Activated B cell treated with CpG ODN at 0.5 μM for 24 hours (primary cell): ENCODE measurements around the gene C9orf85. TPM values are rescaled to one million over a fixed set of nuclear protein-coding genes. Genes with fewer than 3 reads are reported as not detected.

Experiments used
- ATAC-seq: fragments of 200-7000 bp; cut with Tn5 transposase; one replicate; pipeline ENCODE4 v1.10.0; 2021; ENCODE audit warnings: low read depth, mild to moderate bottlenecking, moderate library complexity
- CTCF ChIA-PET: fragments of 350-600 bp; sonication (Branson Sonifier 250); formaldehyde crosslinking; loops from one replicate; lab custom pipeline; 2021; ENCODE audit warnings: antibody characterized with exemption; lab: Charles Lee
- POLR2A ChIA-PET: fragments of 350-600 bp; sonication (Branson Sonifier 250); formaldehyde crosslinking; loops from one replicate; lab custom pipeline; 2021; ENCODE audit warnings: antibody characterized with exemption; lab: Charles Lee
- DNase-seq: peaks from one replicate; pipeline ENCODE4 v3.0.0; 2022
- H3K27ac Mint-ChIP-seq: one replicate; pipeline ENCODE4 v1.8.0; 2020; ENCODE audit warnings: mixed read lengths
- H3K27me3 Mint-ChIP-seq: one replicate; pipeline ENCODE4 v1.8.0; 2021; ENCODE audit warnings: mixed read lengths
- H3K36me3 Mint-ChIP-seq: one replicate; pipeline ENCODE4 v1.8.0; 2021; ENCODE audit warnings: low read depth, mixed read lengths
- H3K4me1 Mint-ChIP-seq: one replicate; pipeline ENCODE4 v1.8.0; 2021; ENCODE audit warnings: mixed read lengths
- H3K4me3 Mint-ChIP-seq: one replicate; pipeline ENCODE4 v1.8.0; 2020; ENCODE audit warnings: mild to moderate bottlenecking, mixed read lengths
- H3K9me3 Mint-ChIP-seq: one replicate; pipeline ENCODE4 v1.8.0; 2020; ENCODE audit warnings: mixed read lengths
- intact Hi-C: fragments of 100-400 bp; cut with micrococcal nuclease; formaldehyde crosslinking; loops from one replicate; pipeline ENCODE4 v1.15.1; 2024
- total RNA-seq: library from RNA; stranded (reverse); gene quantifications from 2 replicates; pipeline ENCODE4 v1.2.3, GENCODE V29; 2022
- TF ChIP-seq, protein P1 (sequence below): fragments of 200-600 bp; IDR thresholded peaks from one replicate; pipeline ENCODE4 v1.8.0; 2022; ENCODE audit warnings: antibody characterized with exemption, mild to moderate bottlenecking

Gene C9orf85, protein sequence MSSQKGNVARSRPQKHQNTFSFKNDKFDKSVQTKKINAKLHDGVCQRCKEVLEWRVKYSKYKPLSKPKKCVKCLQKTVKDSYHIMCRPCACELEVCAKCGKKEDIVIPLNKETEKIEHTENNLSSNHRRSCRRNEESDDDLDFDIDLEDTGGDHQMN
- total RNA-seq = 9.5 and 9.8 TPM in 2 replicates

DNA sequence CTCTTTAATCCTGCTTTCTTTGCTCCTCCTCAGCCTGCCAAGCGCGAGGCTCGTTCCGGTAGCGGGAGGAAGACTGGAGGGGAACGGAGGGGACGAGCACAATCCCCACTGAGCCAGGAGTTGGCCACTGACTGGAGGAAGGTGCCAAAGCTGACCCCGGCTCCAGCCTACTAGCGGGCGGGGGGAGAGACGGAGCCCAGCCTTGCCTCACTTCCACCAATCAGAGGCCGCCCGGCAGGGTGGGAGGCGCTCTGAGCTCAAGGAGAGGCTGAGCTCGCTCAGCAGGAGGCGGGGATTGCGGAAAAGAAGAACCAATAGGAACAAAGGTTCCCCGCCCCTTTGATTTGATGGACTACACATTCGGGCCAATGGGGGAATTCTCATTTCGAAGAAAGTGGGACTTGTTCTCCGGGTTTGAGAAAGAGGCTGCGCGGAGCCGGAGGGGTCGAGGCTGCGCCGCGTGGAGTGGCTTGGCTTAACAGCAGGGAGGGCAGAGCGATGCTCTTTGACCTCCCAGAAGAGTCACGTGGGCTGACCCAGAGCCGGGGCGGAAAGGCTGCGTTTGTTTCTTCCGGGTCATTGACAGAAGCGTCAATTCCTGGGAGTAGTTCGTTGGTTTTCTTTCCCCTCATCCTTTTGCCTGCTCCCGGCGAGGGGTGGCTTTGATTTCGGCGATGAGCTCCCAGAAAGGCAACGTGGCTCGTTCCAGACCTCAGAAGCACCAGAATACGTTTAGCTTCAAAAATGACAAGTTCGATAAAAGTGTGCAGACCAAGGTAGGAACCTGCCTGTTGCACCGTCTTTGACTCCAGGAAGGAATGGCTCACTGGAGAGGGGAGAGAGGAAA is at the start of gene C9orf85, which contains the start of gene ABHD17B:
Gene C9orf85 (plus strand): TSS at position 579 of the 847 bp plus-strand sequence. CDS start 96 bp downstream, at position 675.
Gene ABHD17B (minus strand): TSS at position 133 of the 847 bp plus-strand sequence. CDS start 36,113 bp downstream, outside the sequence.
- ChIA-PET POLR2A (interaction anchor here (0.7 to 4.3 kb wide), 21 partner anchors 10 to 1493 kb away, joined by 3 to 38 read pairs (median 6); partner anchors contain the start of genes CEMIP2 and ZFAND5), CTCF (interaction anchor here (1.0 to 1.4 kb wide), 2 partner anchors 93 to 104 kb away, joined by 3 to 5 read pairs; no protein-coding TSS in a partner anchor)
- peaks cover 69% of the 10 kb centered on the region for H3K4me1 Mint-ChIP-seq
- H3K4me3 Mint-ChIP-seq = peak within 1 kb of the TSS; percentile 100
- TF ChIP-seq, protein P1, sequence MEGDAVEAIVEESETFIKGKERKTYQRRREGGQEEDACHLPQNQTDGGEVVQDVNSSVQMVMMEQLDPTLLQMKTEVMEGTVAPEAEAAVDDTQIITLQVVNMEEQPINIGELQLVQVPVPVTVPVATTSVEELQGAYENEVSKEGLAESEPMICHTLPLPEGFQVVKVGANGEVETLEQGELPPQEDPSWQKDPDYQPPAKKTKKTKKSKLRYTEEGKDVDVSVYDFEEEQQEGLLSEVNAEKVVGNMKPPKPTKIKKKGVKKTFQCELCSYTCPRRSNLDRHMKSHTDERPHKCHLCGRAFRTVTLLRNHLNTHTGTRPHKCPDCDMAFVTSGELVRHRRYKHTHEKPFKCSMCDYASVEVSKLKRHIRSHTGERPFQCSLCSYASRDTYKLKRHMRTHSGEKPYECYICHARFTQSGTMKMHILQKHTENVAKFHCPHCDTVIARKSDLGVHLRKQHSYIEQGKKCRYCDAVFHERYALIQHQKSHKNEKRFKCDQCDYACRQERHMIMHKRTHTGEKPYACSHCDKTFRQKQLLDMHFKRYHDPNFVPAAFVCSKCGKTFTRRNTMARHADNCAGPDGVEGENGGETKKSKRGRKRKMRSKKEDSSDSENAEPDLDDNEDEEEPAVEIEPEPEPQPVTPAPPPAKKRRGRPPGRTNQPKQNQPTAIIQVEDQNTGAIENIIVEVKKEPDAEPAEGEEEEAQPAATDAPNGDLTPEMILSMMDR = no peak
- DNase-seq (peak; percentile 89), ATAC-seq (peak; percentile 91)
- H3K36me3 Mint-ChIP-seq = peaks cover 19% of the 10 kb centered on the region
- intact Hi-C loops = loop anchor here (1.0 to 5.0 kb wide), 13 partner anchors 8 to 1650 kb away; partner anchors contain the start of genes KLF9 and ZFAND5
- H3K27ac Mint-ChIP-seq = peak within 1 kb of the TSS; percentile 98
- no peaks in the 10 kb centered on the region for H3K27me3 Mint-ChIP-seq
- no peaks in the 10 kb centered on the region for H3K9me3 Mint-ChIP-seq

DNA sequence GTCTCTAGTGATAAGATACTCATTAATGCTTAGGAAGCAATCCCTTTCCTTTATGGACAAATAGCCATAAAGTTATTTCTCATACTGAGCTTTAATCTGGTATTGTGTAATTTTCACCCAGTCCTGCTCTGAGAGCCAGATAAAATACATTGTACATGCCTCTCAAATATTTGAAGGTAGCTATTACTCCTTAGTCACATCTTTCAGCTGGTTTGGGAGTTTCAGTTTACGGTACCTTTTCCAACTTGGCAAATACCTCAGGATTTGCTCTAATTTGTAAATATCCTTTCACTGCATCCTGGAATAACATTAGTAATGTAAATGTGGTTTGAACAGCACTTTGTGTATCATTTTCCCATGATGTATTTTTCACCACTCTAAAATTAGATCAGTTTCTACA is 47.8 kb upstream of the C9orf85 start:
- POLR2A ChIA-PET = no interaction called here
- TF ChIP-seq, protein P1 = no peak
- DNase-seq = no peak
- no peak for ATAC-seq
- Mint-ChIP-seq H3K4me3 (no peak overlapping the region), H3K27ac (no peak overlapping the region), H3K27me3 (no peaks in the 10 kb centered on the region), H3K9me3 (peaks cover 14% of the 10 kb centered on the region), H3K36me3 (peaks cover 59% of the 10 kb centered on the region), H3K4me1 (peaks cover 18% of the 10 kb centered on the region)
- intact Hi-C loops = loop anchor here (5.0 kb wide), 1 partner anchor 49 kb away; the partner anchor contains the start of genes ABHD17B and C9orf85
- CTCF ChIA-PET = interaction anchor here (0.8 kb wide), 1 partner anchor 10 kb away, joined by 3 read pairs; no protein-coding TSS in a partner anchor

DNA sequence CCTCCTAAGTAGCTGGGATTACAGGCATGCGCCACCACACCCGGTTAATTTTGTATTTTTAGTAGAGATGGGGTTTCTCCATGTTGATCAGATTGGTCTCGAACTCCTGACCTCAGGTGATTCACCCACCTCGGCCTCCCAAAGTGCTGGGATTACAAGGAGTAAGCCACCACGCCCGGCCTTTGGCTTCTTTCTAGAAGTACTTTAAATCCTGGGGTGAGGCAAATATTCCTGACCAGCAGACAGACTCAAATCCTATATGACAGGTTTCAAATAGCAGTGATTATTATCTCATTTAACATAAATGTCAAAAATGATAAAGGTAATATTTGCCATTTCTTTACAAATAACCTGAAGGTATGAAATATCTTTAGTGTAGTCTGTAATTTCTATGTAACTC is 36.1 kb upstream of the C9orf85 start:
- Mint-ChIP-seq H3K27ac (no peak overlapping the region), H3K4me1 (peaks cover 7% of the 10 kb centered on the region), H3K36me3 (peaks cover 46% of the 10 kb centered on the region), H3K4me3 (no peak overlapping the region), H3K9me3 (peaks cover 19% of the 10 kb centered on the region), H3K27me3 (no peaks in the 10 kb centered on the region)
- ATAC-seq (no peak), DNase-seq (no peak)
- TF ChIP-seq, protein P1 = no peak
- CTCF ChIA-PET = no interaction called here
- intact Hi-C loops = no loop called here
- POLR2A ChIA-PET = no interaction called here

DNA sequence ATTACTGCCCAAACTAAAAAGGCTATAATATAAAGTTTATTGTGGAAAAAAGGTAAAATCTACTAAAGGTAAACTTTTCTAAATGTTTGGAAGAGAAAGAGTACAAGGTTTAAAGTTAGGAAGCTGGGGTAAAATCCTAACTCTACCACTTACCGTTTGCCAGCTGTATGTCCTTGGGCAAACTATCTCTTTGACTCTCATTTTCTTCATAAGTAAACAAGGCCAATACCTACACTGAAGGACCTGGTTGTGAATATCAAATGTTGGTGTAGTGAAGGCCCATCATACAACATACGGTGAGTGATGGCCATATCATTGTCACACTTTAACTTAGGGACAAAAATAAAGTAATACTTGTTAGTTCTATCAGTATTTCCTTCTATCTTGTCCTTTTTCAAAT is 35.3 kb upstream of the C9orf85 start:
- CTCF ChIA-PET = no interaction called here
- intact Hi-C loops = no loop called here

More for the DNA sequence above, 35.3 kb upstream of the C9orf85 start:
- H3K4me3 Mint-ChIP-seq = no peak overlapping the region
- POLR2A ChIA-PET = no interaction called here
- ATAC-seq (no peak), DNase-seq (no peak)
- H3K9me3 Mint-ChIP-seq = peaks cover 23% of the 10 kb centered on the region
- TF ChIP-seq, protein P1 = no peak
- H3K27me3 Mint-ChIP-seq = no peaks in the 10 kb centered on the region
- H3K4me1 Mint-ChIP-seq = peaks cover 7% of the 10 kb centered on the region
- no peak overlapping the region for H3K27ac Mint-ChIP-seq
- H3K36me3 Mint-ChIP-seq = peaks cover 43% of the 10 kb centered on the region
